HepG2 (cell line): ENCODE measurements around the gene KCTD21. TPM values are rescaled to one million over a fixed set of nuclear protein-coding genes. Genes with fewer than 3 reads are reported as not detected.

Source experiments
- ATAC-seq: fragments of 200-7000 bp; cut with Tn5 transposase; 3 replicates; pipeline ENCODE4 v1.9.1; 2020; ENCODE audit warnings: mild to moderate bottlenecking, moderate library complexity
- Bru-seq: library from RNA; stranded (reverse); fragments of 400-500 nt; gene quantifications from one replicate; lab custom pipeline; 2021; lab: Mats Ljungman, UMichigan
- BruChase-seq, 2 experiments: library from RNA; stranded (reverse); fragments of 400-500 nt; gene quantifications; one replicate each; lab custom pipeline; 2021; lab: Mats Ljungman, UMichigan
- BruUV-seq: library from RNA; stranded (reverse); fragments of 400-500 nt; replicated peaks from 2 replicates; lab custom pipeline; 2021; lab: Mats Ljungman, UMichigan
- CTCF ChIA-PET: fragments of 300-600 bp; formaldehyde crosslinking; extraction: SDS; loops from one replicate; lab custom pipeline; 2021; ENCODE audit warnings: low total read pairs, inconsistent platforms, low intra/inter-chr PET ratio; lab: Yijun Ruan, JAX
- POLR2A ChIA-PET: fragments of 350-600 bp; sonication (Branson Sonifier 250); formaldehyde crosslinking; loops from one replicate; lab custom pipeline; 2020; ENCODE audit warnings: antibody characterized with exemption, inconsistent platforms; lab: Yijun Ruan, JAX
- DNase-seq: peaks from one replicate; pipeline ENCODE4 v3.0.0-alpha.2; 2015; ENCODE audit warnings: low spot score
- FAIRE-seq: peaks from 3 replicates; lab custom pipeline; 2011; peaks lifted over from hg19 to GRCh38; lab: Jason Lieb, UNC
- H2AFZ ChIP-seq: one replicate; pipeline ENCODE4 v1.6.1; 2011; ENCODE audit warnings: low read length, inconsistent platforms
- H3K27ac ChIP-seq: fragments of 300-600 bp; 3 replicates; pipeline ENCODE4 v1.8.0; 2011; ENCODE audit warnings: mixed run types, mild to moderate bottlenecking, mixed read lengths, low read length, inconsistent platforms; ENCODE audit not compliant: insufficient read depth; ENCODE audit errors: extremely low read length
- H3K27me3 ChIP-seq, 2 experiments: fragments of 200-600 bp in 1 of 2; 2 replicates in 1 of 2; 3 replicates in 1 of 2; pipeline versions ENCODE4 v1.6.0 to v1.8.0; 2011; ENCODE audit warnings: low read length in 2 of 2, mild to moderate bottlenecking in 2 of 2, moderate library complexity in 2 of 2, inconsistent platforms in 1 of 2; ENCODE audit not compliant: insufficient read depth in 2 of 2, control insufficient read depth in 1 of 2
- H3K36me3 ChIP-seq, 2 experiments: fragments of 200-600 bp in 1 of 2; replicated peaks in 1 of 2; 2 replicates in 1 of 2; 3 replicates in 1 of 2; pipeline versions ENCODE4 v1.5.1 to v1.8.0; 2011; ENCODE audit warnings: low read length in 2 of 2, inconsistent platforms in 1 of 2; ENCODE audit not compliant: insufficient read depth in 2 of 2, control insufficient read depth in 1 of 2
- H3K4me1 ChIP-seq: 2 replicates; pipeline ENCODE4 v1.5.1; 2012; ENCODE audit warnings: low read length, inconsistent platforms; ENCODE audit not compliant: insufficient read depth
- H3K4me2 ChIP-seq: 2 replicates; pipeline ENCODE4 v1.6.0; 2011; ENCODE audit warnings: low read depth, low read length, inconsistent platforms
- H3K4me3 ChIP-seq, 3 experiments: fragments of 200-600 bp in 1 of 3; sonication (generic), shearing (Covaris generic) in 1 of 3; replicated peaks in 1 of 3; 2 replicates each; pipeline ENCODE4 v1.5.1; 2011 to 2016; ENCODE audit warnings: low read length in 3 of 3, inconsistent platforms in 2 of 3, low read depth in 2 of 3, mild to moderate bottlenecking in 2 of 3, control low read depth in 1 of 3, mixed read lengths in 1 of 3; ENCODE audit not compliant: insufficient read depth in 1 of 3
- H3K79me2 ChIP-seq: one replicate; pipeline ENCODE4 v1.6.1; 2011; ENCODE audit warnings: low read length, inconsistent platforms; ENCODE audit not compliant: insufficient read depth
- H3K9ac ChIP-seq: 2 replicates; pipeline ENCODE4 v1.6.0; 2011; ENCODE audit warnings: mild to moderate bottlenecking, low read depth, low read length, inconsistent platforms; ENCODE audit not compliant: insufficient read depth
- H3K9me3 ChIP-seq: 2 replicates; pipeline ENCODE4 v1.5.1; 2012; ENCODE audit warnings: mild to moderate bottlenecking, low read length
- H4K20me1 ChIP-seq: 2 replicates; pipeline ENCODE4 v1.6.0; 2011; ENCODE audit warnings: inconsistent platforms, mild to moderate bottlenecking, low read length, moderate library complexity; ENCODE audit not compliant: insufficient read depth
- ATAD3A ChIP-seq: sonication (generic); formaldehyde crosslinking; IDR thresholded peaks from 2 replicates; pipeline ENCODE4 v1.4.0; 2020; ENCODE audit warnings: missing genetic modification reagents
- KDM6A ChIP-seq: IDR thresholded peaks from 2 replicates; pipeline ENCODE4 v1.6.1; 2016; ENCODE audit warnings: low read depth
- ZBTB3 ChIP-seq: sonication (generic); formaldehyde crosslinking; IDR thresholded peaks from 2 replicates; pipeline ENCODE4 v1.4.0; 2020; ENCODE audit warnings: low read depth, mild to moderate bottlenecking, moderate library complexity, missing genetic modification reagents, borderline replicate concordance
- ZBTB42 ChIP-seq: sonication (generic); formaldehyde crosslinking; IDR thresholded peaks from 2 replicates; pipeline ENCODE4 v1.5.0; 2020; ENCODE audit warnings: mild to moderate bottlenecking, missing genetic modification reagents
- ZMYM4 ChIP-seq: sonication (generic); formaldehyde crosslinking; IDR thresholded peaks from 2 replicates; pipeline ENCODE4 v1.8.1; 2023; ENCODE audit warnings: mild to moderate bottlenecking, missing genetic modification reagents
- ZNF263 ChIP-seq: sonication (generic); formaldehyde crosslinking; IDR thresholded peaks from 2 replicates; pipeline ENCODE4 v1.4.0; 2020; ENCODE audit warnings: missing genetic modification reagents
- ZNF335 ChIP-seq: sonication (generic); formaldehyde crosslinking; IDR thresholded peaks from 2 replicates; pipeline ENCODE4 v1.4.0; 2020; ENCODE audit warnings: missing genetic modification reagents
- ZNF597 ChIP-seq: sonication (generic); formaldehyde crosslinking; IDR thresholded peaks from 2 replicates; pipeline ENCODE4 v1.5.0; 2020; ENCODE audit warnings: missing genetic modification reagents
- ZNF780A ChIP-seq: sonication (generic); formaldehyde crosslinking; IDR thresholded peaks from 2 replicates; pipeline ENCODE4 v1.8.0; 2022; ENCODE audit warnings: mild to moderate bottlenecking, missing genetic modification reagents, moderate library complexity
- WGBS: methylation state at CpG from one replicate; pipeline ENCODE4 v1.1.6; 2017; ENCODE audit warnings: low lambda C conversion rate; 5-methylcytosine and 5-hydroxymethylcytosine counted together
- in situ Hi-C: cut with HindIII; loops from 2 replicates; pipeline ENCODE4 v1.10.0; 2017; ENCODE audit warnings: low pct_unique_long_range_greater_than_20kb; ENCODE audit not compliant: extremely low pct_ligation_motif_present
- intact Hi-C: fragments of 100-400 bp; cut with micrococcal nuclease; formaldehyde crosslinking; loops from one replicate; pipeline ENCODE4 v1.10.0; 2022; ENCODE audit not compliant: unreplicated experiment
- long read RNA-seq, 2 experiments: library from RNA in 1 of 2; library from polyadenylated mRNA in 1 of 2; stranded (forward) in 1 of 2; unstranded in 1 of 2; transcript quantifications; one replicate each; pipeline ENCODE4 v2.0.0, GENCODE V29; 2019 to 2022
- polyA minus RNA-seq, 3 experiments: library from RNA; depleted of rRNA, polyadenylated mRNA; stranded (reverse); fragments of >200 nt; gene quantifications; 2 replicates each; pipeline ENCODE4 v1.2.3, GENCODE V29; 2011; ENCODE audit warnings: low replicate concordance in 1 of 3
- polyA plus RNA-seq, 8 experiments: library from polyadenylated mRNA; depleted of rRNA in 3 of 8; stranded (reverse) in 7 of 8; unstranded in 1 of 8; fragments of >200 nt; fragmentation: Illumina TruSeq in 4 of 8; extraction: Trizol in 4 of 8; gene quantifications; 2 replicates each; pipeline versions ENCODE4 v1.2.1 to v1.2.3, GENCODE V29; 2011 to 2016; ENCODE audit warnings: low read depth in 4 of 8, missing spikeins in 1 of 8, mixed read lengths in 1 of 8; ENCODE audit not compliant: insufficient read depth in 1 of 8
- total RNA-seq, 5 experiments: library from RNA; depleted of rRNA; stranded (reverse); fragments of >200 nt; fragmentation: Illumina TruSeq; extraction: Trizol; gene quantifications; 2 replicates each; pipeline ENCODE4 v1.2.3, GENCODE V29; 2016; ENCODE audit warnings: low read depth in 1 of 5
- TF ChIP-seq, protein P1 (sequence below): IDR thresholded peaks from 2 replicates; pipeline ENCODE4 v1.6.1; 2012; ENCODE audit warnings: inconsistent platforms
- TF ChIP-seq, protein P2 (sequence below): sonication (generic); formaldehyde crosslinking; IDR thresholded peaks from 2 replicates; pipeline ENCODE4 v1.8.1; 2023; ENCODE audit warnings: mild to moderate bottlenecking, missing genetic modification reagents, borderline replicate concordance
- TF ChIP-seq, protein P3 (sequence below): sonication (generic); formaldehyde crosslinking; conservative IDR thresholded peaks from 2 replicates; pipeline ENCODE4 v1.8.0; 2022; ENCODE audit warnings: low read depth, missing genetic modification reagents

Gene KCTD21, protein sequence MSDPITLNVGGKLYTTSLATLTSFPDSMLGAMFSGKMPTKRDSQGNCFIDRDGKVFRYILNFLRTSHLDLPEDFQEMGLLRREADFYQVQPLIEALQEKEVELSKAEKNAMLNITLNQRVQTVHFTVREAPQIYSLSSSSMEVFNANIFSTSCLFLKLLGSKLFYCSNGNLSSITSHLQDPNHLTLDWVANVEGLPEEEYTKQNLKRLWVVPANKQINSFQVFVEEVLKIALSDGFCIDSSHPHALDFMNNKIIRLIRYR
- total RNA-seq (2016; rRNA removed; fragmentation: Illumina TruSeq; extraction: Trizol), result 3.1 and 3.9 TPM in 2 replicates
- total RNA-seq (2016; cell fraction: cytosol; rRNA removed; fragmentation: Illumina TruSeq; extraction: Trizol; ENCODE audit: low read depth), result 0.97 and 1.3 TPM in 2 replicates
- 3.3 and 4.3 TPM in 2 replicates for total RNA-seq (2016; cell fraction: insoluble cytoplasmic fraction; rRNA removed; fragmentation: Illumina TruSeq; extraction: Trizol)
- total RNA-seq (2016; cell fraction: membrane; rRNA removed; fragmentation: Illumina TruSeq; extraction: Trizol), result 3.1 TPM in 2 replicates
- total RNA-seq (2016; cell fraction: nucleus; rRNA removed; fragmentation: Illumina TruSeq; extraction: Trizol), result 1.3 and 1.6 TPM in 2 replicates
- polyA plus RNA-seq (2011; rRNA removed), result 13.2 and 13.5 TPM in 2 replicates
- 11.0 and 13.8 TPM in 2 replicates for polyA plus RNA-seq (2011; cell fraction: cytosol; rRNA removed)
- polyA plus RNA-seq (2011; cell fraction: nucleus; rRNA removed), result 5.4 and 6.0 TPM in 2 replicates
- 6.6 and 9.3 TPM in 2 replicates for polyA plus RNA-seq (2012)
- polyA plus RNA-seq (2016; cell fraction: cytosol; fragmentation: Illumina TruSeq; extraction: Trizol; ENCODE audit: low read depth), result 1.2 and 1.4 TPM in 2 replicates
- polyA plus RNA-seq (2016; cell fraction: insoluble cytoplasmic fraction; fragmentation: Illumina TruSeq; extraction: Trizol; ENCODE audit: low read depth), result 4.8 and 5.3 TPM in 2 replicates
- polyA plus RNA-seq (2016; cell fraction: membrane; fragmentation: Illumina TruSeq; extraction: Trizol; ENCODE audit: low read depth), result 2.5 and 3.1 TPM in 2 replicates
- 3.6 and 4.7 TPM in 2 replicates for polyA plus RNA-seq (2016; cell fraction: nucleus; fragmentation: Illumina TruSeq; extraction: Trizol; ENCODE audit: insufficient read depth, low read depth)
- 14.8 and 38.3 TPM in 2 replicates for polyA minus RNA-seq (2011; rRNA and poly(A)+ RNA removed; ENCODE audit: low replicate concordance)
- polyA minus RNA-seq (2011; cell fraction: cytosol; rRNA and poly(A)+ RNA removed), result 8.7 and 11.6 TPM in 2 replicates
- polyA minus RNA-seq (2011; cell fraction: nucleus; rRNA and poly(A)+ RNA removed), result 5.3 and 6.6 TPM in 2 replicates
- Bru-seq, nascent RNA, result percentile 57 among the genes with signal in this experiment
- BruChase-seq, experiment 1, labeled RNA remaining after a 6-hour chase, result percentile 55 among the genes with signal in this experiment
- BruChase-seq, experiment 2, labeled RNA remaining after a 2-hour chase, result percentile 64 among the genes with signal in this experiment
- long read RNA-seq, experiment 1, partial matches to known transcripts, result 0 of 3 reads
- long read RNA-seq, experiment 1, other reads (novel, unspliced or antisense), result 1 of 3 reads
- long read RNA-seq, experiment 2, transcript KCTD21-201 (2 exons, 3,585 nt), result major isoform, 7 of 14 reads
- long read RNA-seq, experiment 2, partial matches to known transcripts, result 7 of 14 reads
- long read RNA-seq, experiment 2, other reads (novel, unspliced or antisense), result 0 of 14 reads

GRCh38 chr11:78188286-78189173, at the start of gene KCTD21, which contains the start of gene USP35:
TSS of gene KCTD21 (minus strand) at chr11:78188626. CDS start at chr11:78174554, 14,072 bp downstream.
TSS of gene USP35 (plus strand) at chr11:78188919. CDS start at chr11:78196246, 7,327 bp downstream.
- no peak within 1 kb of the TSS for H2AFZ ChIP-seq
- intact Hi-C loops (loop anchor here (2.0 to 5.0 kb wide), 2 partner anchors 14 to 111 kb away; partner anchors contain the start of gene NDUFC2), in situ Hi-C loops (loop anchor here (5.0 kb wide), 1 partner anchor 46 kb away; no protein-coding TSS in a partner anchor)
- CTCF ChIA-PET, result no interaction called here
- H3K27me3 ChIP-seq, result no peaks in the 10 kb centered on the region; a peak in 1 of 5 replicates
- no peaks in the 10 kb centered on the region for H3K9me3 ChIP-seq
- BruUV-seq, result no TSS peak
- FAIRE-seq (peak; percentile 40), DNase-seq (peak; percentile 92), ATAC-seq (peak; percentile 93)
- H3K79me2 ChIP-seq, result peaks cover 13% of the 10 kb centered on the region
- H3K9ac ChIP-seq, result peak within 1 kb of the TSS; percentile 66
- WGBS, result under 1% methylated on average over 31 of the region's 74 CpGs
- no peaks in the 10 kb centered on the region for H4K20me1 ChIP-seq
- POLR2A ChIA-PET, result interaction anchor here (0.7 to 3.9 kb wide), 16 partner anchors 9 to 386 kb away, joined by 3 to 37 read pairs (median 5); partner anchors contain the start of genes ALG8, INTS4, NARS2 and NDUFC2
- no peaks in the 10 kb centered on the region for H3K36me3 ChIP-seq
- peak within 1 kb of the TSS; percentile 88 for H3K4me2 ChIP-seq
- H3K4me3 ChIP-seq, result peak within 1 kb of the TSS; percentile 78 to 96 (median 86)
- peak within 1 kb of the TSS; percentile 47 for H3K27ac ChIP-seq
- peaks cover 78% of the 10 kb centered on the region for H3K4me1 ChIP-seq
- TF ChIP-seq KDM6A (CRISPR knock-in tag), result no peak
- TF ChIP-seq ZNF263, result 0 out of 2 replicates have a peak, but pooled peaks have one; percentile 13
- TF ChIP-seq ATAD3A (CRISPR knock-in tag), result no peak
- TF ChIP-seq, protein P1, sequence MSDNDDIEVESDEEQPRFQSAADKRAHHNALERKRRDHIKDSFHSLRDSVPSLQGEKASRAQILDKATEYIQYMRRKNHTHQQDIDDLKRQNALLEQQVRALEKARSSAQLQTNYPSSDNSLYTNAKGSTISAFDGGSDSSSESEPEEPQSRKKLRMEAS, result peak; percentile 86
- 0 out of 2 replicates have a peak, but pooled peaks have one; percentile 68 for TF ChIP-seq ZBTB3
- TF ChIP-seq, protein P2, sequence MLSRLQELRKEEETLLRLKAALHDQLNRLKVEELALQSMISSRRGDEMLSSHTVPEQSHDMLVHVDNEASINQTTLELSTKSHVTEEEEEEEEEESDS, result no peak
- peak; percentile 36; the same call in 1 of the 2 replicates for TF ChIP-seq ZNF335
- 0 out of 2 replicates have a peak, but pooled peaks have one; percentile 21 for TF ChIP-seq ZNF597
- TF ChIP-seq, protein P3, sequence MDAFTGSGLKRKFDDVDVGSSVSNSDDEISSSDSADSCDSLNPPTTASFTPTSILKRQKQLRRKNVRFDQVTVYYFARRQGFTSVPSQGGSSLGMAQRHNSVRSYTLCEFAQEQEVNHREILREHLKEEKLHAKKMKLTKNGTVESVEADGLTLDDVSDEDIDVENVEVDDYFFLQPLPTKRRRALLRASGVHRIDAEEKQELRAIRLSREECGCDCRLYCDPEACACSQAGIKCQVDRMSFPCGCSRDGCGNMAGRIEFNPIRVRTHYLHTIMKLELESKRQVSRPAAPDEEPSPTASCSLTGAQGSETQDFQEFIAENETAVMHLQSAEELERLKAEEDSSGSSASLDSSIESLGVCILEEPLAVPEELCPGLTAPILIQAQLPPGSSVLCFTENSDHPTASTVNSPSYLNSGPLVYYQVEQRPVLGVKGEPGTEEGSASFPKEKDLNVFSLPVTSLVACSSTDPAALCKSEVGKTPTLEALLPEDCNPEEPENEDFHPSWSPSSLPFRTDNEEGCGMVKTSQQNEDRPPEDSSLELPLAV (CRISPR knock-in tag), result no peak
- TF ChIP-seq ZNF780A (CRISPR knock-in tag), result 0 out of 2 replicates have a peak, but pooled peaks have one; percentile 32
- TF ChIP-seq ZMYM4 (CRISPR knock-in tag), result peak; percentile 64; the same call in 1 of the 2 replicates
- TF ChIP-seq ZBTB42 (CRISPR knock-in tag), result no peak
